ENCODE measurements around the gene CEBPZOS.

The CEBPZOS gene

GRCh38 chr2:37167636-37168180 lies 28.6 kb upstream of the CEBPZOS start:
- Histone ChIP-seq H3K9ac (no peak overlapping the region), H3K4me1 (no peaks in the 10 kb centered on the region), H3K27ac (no peak overlapping the region), H3K27me3 (no peaks in the 10 kb centered on the region), H4K20me1 (no peaks in the 10 kb centered on the region), H3K9me3 (peaks cover 30% of the 10 kb centered on the region), H3K4me3 (no peak overlapping the region), H3K4me2 (no peak overlapping the region), H3K36me3 (no peaks in the 10 kb centered on the region)
- TF ChIP-seq Cebpa-rat (IDR thresholded peaks at IDR 0.05) = no peak

GRCh38 chr2:37168217-37168981 lies 27.9 kb upstream of the CEBPZOS start:
- TF ChIP-seq Cebpa-rat (IDR thresholded peaks at IDR 0.05) = peak; percentile 77; the same call in 1 of the 2 replicates
- Histone ChIP-seq H3K36me3 (no peaks in the 10 kb centered on the region), H3K4me3 (no peak overlapping the region), H4K20me1 (no peaks in the 10 kb centered on the region), H3K27ac (no peak overlapping the region), H3K4me1 (no peaks in the 10 kb centered on the region), H3K27me3 (no peaks in the 10 kb centered on the region), H3K9ac (no peak overlapping the region), H3K4me2 (no peak overlapping the region), H3K9me3 (peaks cover 27% of the 10 kb centered on the region)

DNA sequence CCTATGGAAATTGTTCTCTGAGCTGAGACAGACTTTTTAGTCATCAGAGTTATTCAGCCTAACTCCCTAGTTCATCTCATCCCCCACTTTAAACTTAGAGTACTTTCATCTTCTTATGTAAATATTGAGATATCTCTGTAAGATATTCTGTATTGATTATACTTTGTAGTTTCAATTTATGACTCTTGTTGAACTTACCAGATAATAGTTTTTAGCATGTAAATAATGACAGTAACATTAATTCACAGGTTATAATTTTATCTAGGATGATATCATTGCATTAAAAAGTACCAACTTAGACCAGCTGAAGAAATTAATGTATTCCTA lies 24.7 kb upstream of the CEBPZOS start:
- Histone ChIP-seq H3K9me3 (no peaks in the 10 kb centered on the region), H3K27me3 (no peaks in the 10 kb centered on the region), H4K20me1 (no peaks in the 10 kb centered on the region), H3K4me1 (no peaks in the 10 kb centered on the region), H3K4me3 (no peak overlapping the region), H3K36me3 (no peaks in the 10 kb centered on the region), H3K27ac (no peak overlapping the region), H3K9ac (no peak overlapping the region), H3K4me2 (no peak overlapping the region)
- no peak for TF ChIP-seq Cebpa-rat (IDR thresholded peaks at IDR 0.05)

DNA sequence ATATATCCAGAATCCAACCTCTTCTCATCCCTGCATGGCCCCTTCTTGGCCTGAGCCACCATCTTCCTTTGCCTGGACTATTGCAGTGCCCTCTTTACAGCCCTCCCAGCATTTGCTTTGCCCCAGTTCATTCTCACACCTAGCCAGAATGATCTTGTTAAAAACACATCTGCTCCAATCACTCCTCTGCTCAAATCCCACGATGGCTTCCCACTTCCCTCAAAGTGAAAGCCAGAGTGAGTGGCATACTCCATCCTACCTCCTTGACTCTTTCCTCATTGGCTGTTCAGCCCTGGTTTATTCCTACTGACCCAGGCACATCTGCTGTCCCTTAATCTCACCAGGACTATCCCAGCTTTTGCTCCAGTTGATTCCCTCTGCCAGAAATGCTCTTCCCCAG lies 22.6 kb upstream of the CEBPZOS start:
- no peak for TF ChIP-seq Cebpa-rat (IDR thresholded peaks at IDR 0.05)
- no peak overlapping the region for H3K9ac ChIP-seq
- no peaks in the 10 kb centered on the region for H3K27me3 ChIP-seq
- H3K4me3 ChIP-seq = no peak overlapping the region
- H4K20me1 ChIP-seq = no peaks in the 10 kb centered on the region
- no peak overlapping the region for H3K27ac ChIP-seq
- no peaks in the 10 kb centered on the region for H3K9me3 ChIP-seq
- no peaks in the 10 kb centered on the region for H3K4me1 ChIP-seq
- H3K36me3 ChIP-seq = no peaks in the 10 kb centered on the region
- H3K4me2 ChIP-seq = no peak overlapping the region

- Histone ChIP-seq H3K27ac (no peak overlapping the region), H3K4me2 (no peak overlapping the region), H3K36me3 (no peaks in the 10 kb centered on the region), H4K20me1 (no peaks in the 10 kb centered on the region), H3K9ac (no peak overlapping the region), H3K4me3 (no peak overlapping the region), H3K4me1 (no peaks in the 10 kb centered on the region), H3K9me3 (no peaks in the 10 kb centered on the region), H3K27me3 (no peaks in the 10 kb centered on the region)
- no peak for TF ChIP-seq Cebpa-rat (IDR thresholded peaks at IDR 0.05)
Observed at GRCh38 chr2:37180006-37180639, 16.2 kb upstream of the CEBPZOS start.

DNA sequence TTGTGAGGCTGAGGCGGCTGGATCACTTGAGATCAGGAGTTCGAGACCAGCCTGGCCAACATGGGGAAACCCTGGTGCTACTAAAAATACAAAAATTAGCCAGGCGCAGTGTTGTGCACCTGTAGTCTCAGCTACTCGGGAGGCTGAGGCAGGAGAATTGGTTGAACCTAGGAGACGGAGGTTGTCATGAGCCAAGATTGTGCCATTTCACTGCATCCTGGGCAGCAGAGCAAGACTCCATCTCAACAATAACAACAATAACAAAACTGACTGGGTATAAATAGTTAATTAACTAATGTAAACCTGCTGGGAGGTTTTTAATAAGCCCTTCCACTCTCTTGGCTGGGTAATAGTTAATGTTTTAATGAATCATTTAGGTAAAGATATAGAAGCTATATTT lies 15.7 kb upstream of the CEBPZOS start:
- Histone ChIP-seq H3K4me3 (no peak overlapping the region), H4K20me1 (no peaks in the 10 kb centered on the region), H3K9ac (no peak overlapping the region), H3K27me3 (no peaks in the 10 kb centered on the region), H3K36me3 (no peaks in the 10 kb centered on the region), H3K4me1 (no peaks in the 10 kb centered on the region), H3K27ac (no peak overlapping the region), H3K4me2 (no peak overlapping the region), H3K9me3 (no peaks in the 10 kb centered on the region)
- TF ChIP-seq Cebpa-rat (IDR thresholded peaks at IDR 0.05) = no peak

- no peaks in the 10 kb centered on the region for H3K36me3 ChIP-seq
- no peak for TF ChIP-seq Cebpa-rat (IDR thresholded peaks at IDR 0.05)
- no peak overlapping the region for H3K4me3 ChIP-seq
- H3K27ac ChIP-seq = no peak overlapping the region
- no peaks in the 10 kb centered on the region for H3K27me3 ChIP-seq
- H3K9me3 ChIP-seq = no peaks in the 10 kb centered on the region
- no peaks in the 10 kb centered on the region for H4K20me1 ChIP-seq
- H3K4me1 ChIP-seq = no peaks in the 10 kb centered on the region
- no peak overlapping the region for H3K9ac ChIP-seq
- H3K4me2 ChIP-seq = no peak overlapping the region
Observed at GRCh38 chr2:37181726-37182684, 14.3 kb upstream of the CEBPZOS start.

DNA sequence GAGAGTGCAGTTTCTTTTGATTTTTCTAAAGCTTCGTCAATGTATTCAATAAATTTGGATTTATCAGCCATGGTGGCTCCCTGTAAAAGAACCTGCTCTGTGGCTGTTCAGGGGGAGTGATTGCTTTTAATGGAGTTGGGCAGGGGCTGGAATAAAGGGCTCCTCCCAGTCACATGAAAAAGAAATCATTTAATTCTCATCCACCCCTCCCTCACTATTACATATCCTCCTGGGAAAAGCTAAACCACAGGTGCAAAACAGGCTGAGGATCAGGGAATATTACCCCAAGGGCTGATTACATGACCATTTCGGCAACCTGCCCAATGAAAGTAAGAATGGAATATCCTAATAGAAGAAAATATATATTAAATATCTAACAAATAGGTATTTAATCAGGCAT lies 7.7 kb upstream of the CEBPZOS start, which contains the start of gene SULT6B1:
Gene SULT6B1 (minus strand): TSS at position 101 of the 400 bp plus-strand sequence. CDS start 30 bp downstream, at position 71.
- Histone ChIP-seq H3K9me3 (no peaks in the 10 kb centered on the region), H3K9ac (no peak within 1 kb of the TSS), H3K27ac (no peak within 1 kb of the TSS), H3K4me3 (no peak within 1 kb of the TSS), H3K4me1 (no peaks in the 10 kb centered on the region), H4K20me1 (no peaks in the 10 kb centered on the region), H3K36me3 (no peaks in the 10 kb centered on the region), H3K4me2 (no peak within 1 kb of the TSS), H3K27me3 (no peaks in the 10 kb centered on the region)
- TF ChIP-seq Cebpa-rat (IDR thresholded peaks at IDR 0.05) = no peak

DNA sequence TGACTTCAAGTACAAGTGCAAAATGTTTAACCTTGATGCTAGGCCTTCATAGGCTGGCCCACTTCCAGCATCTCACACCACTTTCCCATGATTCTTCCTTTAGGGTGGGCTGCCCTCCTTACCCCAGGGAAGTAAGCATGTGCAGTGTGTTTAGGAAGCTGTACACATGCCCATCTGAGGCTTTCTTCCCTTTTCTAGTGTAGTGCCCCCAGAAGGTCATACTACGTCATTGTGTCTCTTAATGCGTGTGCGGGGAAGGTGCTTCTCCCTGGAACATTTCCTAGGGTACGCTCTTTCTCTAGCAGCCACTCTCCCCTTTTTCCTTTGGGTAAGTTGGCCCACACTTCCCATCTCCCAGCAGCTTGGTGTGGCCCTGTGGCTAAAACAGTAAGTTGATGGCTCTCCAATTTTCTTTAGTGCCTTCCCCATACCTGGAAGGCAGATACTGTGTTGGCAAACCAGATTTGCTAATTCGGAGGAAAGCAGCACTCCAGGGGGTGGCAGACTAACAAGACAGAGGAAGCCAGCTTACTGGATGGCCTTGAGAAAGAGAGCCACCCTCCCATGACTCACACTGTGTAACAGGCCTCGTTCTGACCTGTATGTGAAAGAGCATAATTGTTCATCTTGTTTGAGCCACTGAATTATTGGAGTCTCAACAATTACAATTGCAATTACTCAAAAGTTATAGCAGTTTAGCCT lies 6.7 kb upstream of the CEBPZOS start:
- no peaks in the 10 kb centered on the region for H3K27me3 ChIP-seq
- TF ChIP-seq Cebpa-rat (IDR thresholded peaks at IDR 0.05) = no peak
- no peak overlapping the region for H3K4me3 ChIP-seq
- no peaks in the 10 kb centered on the region for H3K36me3 ChIP-seq
- no peaks in the 10 kb centered on the region for H3K9me3 ChIP-seq
- no peaks in the 10 kb centered on the region for H4K20me1 ChIP-seq
- no peak overlapping the region for H3K4me2 ChIP-seq
- no peak overlapping the region for H3K27ac ChIP-seq
- no peaks in the 10 kb centered on the region for H3K4me1 ChIP-seq
- H3K9ac ChIP-seq = no peak overlapping the region

All from BLaER1 (cell line).